KBM-7 (cell line): ENCODE measurements around the gene SDF2.
"Not testable (repeated sequence)": the region's sequence is repeated elsewhere in the genome, so short reads cannot be mapped to it uniquely, and the experiment has no call there.

ENCODE experiments used
- DNase-seq: peaks from one replicate; pipeline ENCODE4 v3.0.0-alpha.2; 2015
- in situ Hi-C: fragments of 300-500 bp; cut with MboI; formaldehyde crosslinking; loops from 2 replicates; pipeline ENCODE4 v1.14.3; 2020; ENCODE audit warnings: low sequenced_read_pairs, low pct_unique_long_range_greater_than_20kb, mixed read lengths

SDF2 gene

GRCh38 chr17:28686296-28686695 lies 24.6 kb upstream of the SDF2 start:
- in situ Hi-C loops = no loop called here
- no peak for DNase-seq

GRCh38 chr17:28685366-28685765 lies 23.7 kb upstream of the SDF2 start:
- DNase-seq = no peak
- in situ Hi-C loops = no loop called here

GRCh38 chr17:28684963-28685362 lies 23.3 kb upstream of the SDF2 start:
- in situ Hi-C loops = no loop called here
- peak; percentile 26 for DNase-seq

- in situ Hi-C loops = no loop called here
- DNase-seq = no peak
Observed at GRCh38 chr17:28682655-28683054, 20.9 kb upstream of the SDF2 start.

- peak; percentile 8 for DNase-seq
- in situ Hi-C loops = no loop called here
Observed at GRCh38 chr17:28675980-28676379, 14.3 kb upstream of the SDF2 start.

- no peak for DNase-seq
- in situ Hi-C loops = no loop called here
Observed at GRCh38 chr17:28675490-28675889, 13.8 kb upstream of the SDF2 start.

GRCh38 chr17:28669918-28670317 lies 8.2 kb upstream of the SDF2 start:
- no peak for DNase-seq
- in situ Hi-C loops = no loop called here

- no peak for DNase-seq
- in situ Hi-C loops = no loop called here
Observed at GRCh38 chr17:28667870-28668269, 6.2 kb upstream of the SDF2 start.

- peak; percentile 23 for DNase-seq
- in situ Hi-C loops = no loop called here
Observed at GRCh38 chr17:28665994-28666393, 4.3 kb upstream of the SDF2 start.

GRCh38 chr17:28663723-28664122 lies 2.0 kb upstream of the SDF2 start:
- in situ Hi-C loops = no loop called here
- DNase-seq = no peak

- no peak for DNase-seq
- in situ Hi-C loops = no loop called here
Observed at GRCh38 chr17:28662527-28662829, 772 bp upstream of the SDF2 start.

- in situ Hi-C loops, DNase-seq: not testable (repeated sequence)
Observed at GRCh38 chr17:28659497-28659881, 2.2 kb downstream of the SDF2 start.

- in situ Hi-C loops, DNase-seq: not testable (repeated sequence)
Observed at GRCh38 chr17:28658766-28659496, 2.8 kb downstream of the SDF2 start.

GRCh38 chr17:28658342-28658741 lies 3.4 kb downstream of the SDF2 start:
- DNase-seq, in situ Hi-C loops: not testable (repeated sequence)

- in situ Hi-C loops = no loop called here
- no peak for DNase-seq
Observed at GRCh38 chr17:28657756-28658155, 4.0 kb downstream of the SDF2 start.

GRCh38 chr17:28655160-28655559 lies 6.5 kb downstream of the SDF2 start:
- no peak for DNase-seq
- in situ Hi-C loops = no loop called here

- no peak for DNase-seq
- in situ Hi-C loops = no loop called here
Observed at GRCh38 chr17:28648698-28649097, 13.0 kb downstream of the SDF2 start.

GRCh38 chr17:28646039-28646754 lies 15.5 kb downstream of the SDF2 start:
- in situ Hi-C loops = no loop called here

GRCh38 chr17:28645576-28645939 lies 16.1 kb downstream of the SDF2 start:
- in situ Hi-C loops = no loop called here
- DNase-seq = no peak

More at GRCh38 chr17:28646039-28646754, 15.5 kb downstream of the SDF2 start:
- peak; percentile 9 for DNase-seq

- peak; percentile 95 for DNase-seq
- in situ Hi-C loops = no loop called here
Observed at GRCh38 chr17:28644787-28645575, 16.7 kb downstream of the SDF2 start, which contains the start of gene BLTP2. TSS of gene BLTP2 (minus strand) at chr17:28645158. CDS start at chr17:28645056, 102 bp downstream.
